K562 (cell line): ENCODE results near the gene WHAMM. TPM values are rescaled to one million over a fixed set of nuclear protein-coding genes. Genes with fewer than 3 reads are reported as not detected.

Source experiments
- ATAC-seq: fragments of 200-7000 bp; cut with Tn5 transposase; 3 replicates; pipeline ENCODE4 v1.9.1; 2020; ENCODE audit warnings: moderate library complexity
- BruUV-seq: library from RNA; stranded (reverse); fragments of 400-500 nt; replicated peaks from 2 replicates; lab custom pipeline; 2021; lab: Mats Ljungman, UMichigan
- CTCF ChIA-PET: fragments of 300-600 bp; formaldehyde crosslinking; extraction: SDS; loops from one replicate; lab custom pipeline; 2021; ENCODE audit warnings: low intra/inter-chr PET ratio; lab: Yijun Ruan, JAX
- POLR2A ChIA-PET: fragments of 300-600, 350-650 bp; sonication (Branson Sonifier 250); formaldehyde crosslinking; extraction: SDS; loops from one replicate; lab custom pipeline; 2021; ENCODE audit warnings: antibody characterized with exemption, inconsistent platforms; lab: Yijun Ruan, JAX
- DNase-seq, 4 experiments: peaks; one replicate each; pipeline versions ENCODE4 v3.0.0 to v3.0.0-alpha.2; 2011 to 2018; ENCODE audit warnings: low spot score in 3 of 4, mixed read lengths in 3 of 4; ENCODE audit errors: extremely low read depth in 1 of 4
- FAIRE-seq: peaks from 2 replicates; lab custom pipeline; 2011; peaks lifted over from hg19 to GRCh38; lab: Jason Lieb, UNC
- H2AFZ ChIP-seq: 2 replicates; pipeline ENCODE4 v1.6.0; 2011; ENCODE audit warnings: low read depth, low read length, control low read depth, inconsistent platforms
- H3K27ac ChIP-seq: fragments of 200-600 bp; 3 replicates; pipeline ENCODE4 v1.8.0; 2011; ENCODE audit warnings: low read depth, mild to moderate bottlenecking, control low read depth, inconsistent platforms, low read length, moderate library complexity, mixed read lengths; ENCODE audit errors: extremely low read depth
- H3K27me3 ChIP-seq, 2 experiments: fragments of 300-600 bp in 1 of 2; 2 replicates in 1 of 2; 3 replicates in 1 of 2; pipeline versions ENCODE4 v1.6.0 to v1.8.0; 2011; ENCODE audit warnings: inconsistent platforms in 2 of 2, low read length in 2 of 2, mild to moderate bottlenecking in 1 of 2, mixed read lengths in 1 of 2, moderate library complexity in 1 of 2; ENCODE audit not compliant: control insufficient read depth in 2 of 2, insufficient read depth in 2 of 2
- H3K36me3 ChIP-seq: fragments of 300-600 bp; 3 replicates; pipeline ENCODE4 v1.8.0; 2011; ENCODE audit warnings: mild to moderate bottlenecking, low read length, inconsistent platforms; ENCODE audit not compliant: control insufficient read depth, insufficient read depth
- H3K4me1 ChIP-seq, 2 experiments: fragments of 200-600 bp in 1 of 2; replicated peaks in 1 of 2; 2 replicates in 1 of 2; 3 replicates in 1 of 2; pipeline versions ENCODE4 v1.5.1 to v1.8.0; 2011; ENCODE audit warnings: inconsistent platforms in 2 of 2, low read length in 2 of 2, mild to moderate bottlenecking in 1 of 2, mixed read lengths in 1 of 2, moderate library complexity in 1 of 2; ENCODE audit not compliant: control insufficient read depth in 2 of 2, insufficient read depth in 2 of 2
- H3K4me2 ChIP-seq: 2 replicates; pipeline ENCODE4 v1.6.1; 2011; ENCODE audit warnings: low read length, control low read depth, inconsistent platforms, mixed read lengths; ENCODE audit not compliant: insufficient read depth
- H3K4me3 ChIP-seq: fragments of 200-600 bp; sonication (generic), shearing (Covaris generic); 2 replicates; pipeline ENCODE4 v1.5.1; 2016; ENCODE audit warnings: control low read depth, inconsistent platforms
- H3K79me2 ChIP-seq: fragments of 200-600 bp; 3 replicates; pipeline ENCODE4 v1.8.0; 2011; ENCODE audit warnings: low read length, inconsistent platforms; ENCODE audit not compliant: control insufficient read depth, insufficient read depth
- H3K9ac ChIP-seq, 2 experiments: 2 replicates each; pipeline versions ENCODE4 v1.6.0 to v1.6.1; 2011; ENCODE audit warnings: low read depth in 2 of 2, low read length in 2 of 2, control low read depth in 1 of 2, inconsistent platforms in 1 of 2, mild to moderate bottlenecking in 1 of 2, mixed read lengths in 1 of 2; ENCODE audit not compliant: insufficient read depth in 1 of 2
- H3K9me1 ChIP-seq: one replicate; pipeline ENCODE4 v1.6.0; 2011; ENCODE audit warnings: inconsistent platforms, mild to moderate bottlenecking, low read length, moderate library complexity; ENCODE audit not compliant: control insufficient read depth, insufficient read depth
- H3K9me3 ChIP-seq: replicated peaks from 2 replicates; pipeline ENCODE4 v1.5.1; 2011; ENCODE audit warnings: low read depth, low read length, inconsistent platforms; ENCODE audit not compliant: control insufficient read depth, insufficient read depth
- H4K20me1 ChIP-seq: replicated peaks from 2 replicates; pipeline ENCODE4 v1.6.1; 2011; ENCODE audit warnings: low read length, inconsistent platforms, mixed read lengths; ENCODE audit not compliant: control insufficient read depth, insufficient read depth
- ARNT ChIP-seq, 2 experiments: fragments of 450-650 bp; IDR thresholded peaks; 2 replicates each; pipeline ENCODE4 v1.6.1; 2016; ENCODE audit warnings: mild to moderate bottlenecking in 1 of 2
- CBFA2T3 ChIP-seq: fragments of 450-650 bp; IDR thresholded peaks from 2 replicates; pipeline ENCODE4 v1.6.1; 2017
- EGR1 ChIP-seq: fragments of 450-650 bp; conservative IDR thresholded peaks from 2 replicates; pipeline ENCODE4 v1.6.1; 2017; ENCODE audit warnings: mild to moderate bottlenecking
- ETV6 ChIP-seq, 3 experiments: fragments of 150-350 bp in 1 of 3; sonication (generic) in 1 of 3; formaldehyde crosslinking in 1 of 3; IDR thresholded peaks; 2 replicates each; pipeline versions ENCODE4 v1.6.1 to v1.8.0; 2014 to 2022; ENCODE audit warnings: borderline replicate concordance in 2 of 3, low read depth in 2 of 3, antibody characterized with exemption in 1 of 3, low read length in 1 of 3, mild to moderate bottlenecking in 1 of 3, missing genetic modification reagents in 1 of 3
- EZH2 ChIP-seq: IDR thresholded peaks from 2 replicates; pipeline ENCODE4 v1.6.1; 2012; ENCODE audit warnings: low read depth, mild to moderate bottlenecking, inconsistent platforms, low read length, borderline replicate concordance
- FUS ChIP-seq: fragments of 200-400 bp; formaldehyde crosslinking; optimal IDR thresholded peaks from 2 replicates; pipeline ENCODE3; 2017; ENCODE audit warnings: low read depth, low read length
- NFATC3 ChIP-seq: fragments of 450-650 bp; IDR thresholded peaks from 2 replicates; pipeline ENCODE4 v1.6.1; 2017; ENCODE audit warnings: mild to moderate bottlenecking
- NRF1 ChIP-seq, 2 experiments: fragments of 450-650 bp; IDR thresholded peaks in 1 of 2; conservative IDR thresholded peaks in 1 of 2; 2 replicates each; pipeline ENCODE4 v1.6.1; 2014; ENCODE audit warnings: mild to moderate bottlenecking in 2 of 2
- ZNF583 ChIP-seq: fragments of 250-450 bp; sonication (Bioruptor Pico); IDR thresholded peaks from 2 replicates; pipeline ENCODE4 v1.4.0; 2020
- ZSCAN29 ChIP-seq: fragments of 450-650 bp; IDR thresholded peaks from 2 replicates; pipeline ENCODE4 v1.6.1; 2017
- WGBS: fragments of 100-300 bp; shearing (Covaris generic); methylation state at CpG from one replicate; pipeline ENCODE4 v1.1.6; 2016; ENCODE audit warnings: low coverage, mixed read lengths; ENCODE audit not compliant: insufficient coverage; ENCODE audit errors: missing lambda C conversion rate; 5-methylcytosine and 5-hydroxymethylcytosine counted together
- in situ Hi-C: fragments of 300-500 bp; cut with MboI; formaldehyde crosslinking; loops from 4 replicates; pipeline ENCODE4 v1.15.0; 2018; ENCODE audit warnings: inconsistent platforms, mixed read lengths
- intact Hi-C: fragments of 100-400 bp; cut with micrococcal nuclease; formaldehyde crosslinking; loops from 2 replicates; pipeline ENCODE4 v1.14.2; 2022
- polyA plus RNA-seq, 8 experiments: library from polyadenylated mRNA; depleted of rRNA in 4 of 8; stranded (reverse) in 5 of 8; unstranded in 3 of 8; fragments of >200 nt; fragmentation: Nextera tagmentation in 2 of 8; fragmentation: Illumina TruSeq in 1 of 8; extraction: Ambion mirVana in 2 of 8; extraction: Trizol in 1 of 8; gene quantifications; 2 replicates each; pipeline versions ENCODE4 v1.2.1 to v1.2.3, GENCODE V29; 2011 to 2014; ENCODE audit warnings: inconsistent platforms in 1 of 8, missing spikeins in 1 of 8
- total RNA-seq, 7 experiments: library from RNA; depleted of rRNA in 6 of 7; stranded (reverse); fragments of >200 nt in 6 of 7; fragmentation: Illumina TruSeq in 2 of 7; extraction: Trizol in 2 of 7; gene quantifications; 2 replicates each; pipeline versions ENCODE4 v1.2.1 to v1.2.3, GENCODE V29; 2011 to 2021; ENCODE audit warnings: low replicate concordance in 1 of 7
- TF ChIP-seq, protein P1 (sequence below): IDR thresholded peaks from 3 replicates; pipeline ENCODE4 v1.6.1; 2011; ENCODE audit warnings: borderline replicate concordance, mild to moderate bottlenecking, moderate library complexity; ENCODE audit not compliant: insufficient read length; ENCODE audit errors: extremely low read depth

Gene WHAMM
- total and polyA plus RNA-seq, 9 of the 15 experiments (the other 6 are each of a cell fraction or from before 2014, with no cell fraction given), result 2.0 to 4.8 (median 3.6) TPM

DNA sequence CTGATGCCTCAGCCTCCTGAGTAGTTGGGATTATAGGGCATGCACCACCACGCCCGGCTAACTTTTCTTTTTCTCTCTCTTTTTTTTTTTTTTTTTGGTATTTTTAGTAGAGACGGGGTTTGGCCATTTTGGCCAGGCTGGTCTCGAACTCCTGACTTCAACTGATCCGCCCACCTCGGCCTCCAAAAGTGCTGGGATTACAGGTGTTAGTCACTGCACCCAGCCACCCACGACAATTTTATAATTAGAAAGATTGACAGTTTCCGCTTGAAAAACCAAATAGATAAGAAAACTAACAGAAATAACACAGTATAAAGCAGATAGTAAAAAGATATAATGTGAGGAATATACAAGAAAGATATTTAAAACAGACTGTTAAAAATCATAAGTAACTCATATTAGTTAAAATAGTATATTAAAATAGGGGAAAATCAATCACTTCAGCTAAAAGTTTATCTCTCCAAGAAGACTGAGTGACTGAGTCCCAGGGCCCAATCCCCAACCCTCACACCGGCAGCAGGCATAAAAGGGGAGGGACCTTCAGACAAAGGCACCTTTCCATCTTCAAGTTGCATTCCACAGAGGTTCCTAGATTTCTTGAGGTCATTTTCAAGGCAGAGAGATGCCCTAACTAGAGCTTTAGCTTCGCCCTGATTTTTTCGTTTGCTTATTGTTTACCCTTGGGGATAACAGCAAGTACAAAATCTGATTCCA, 1.4 kb upstream of the WHAMM start:
- FAIRE-seq (peak; percentile 11), ATAC-seq (no peak), DNase-seq (no peak)
- intact Hi-C loops (loop anchor here (5.0 to 10.0 kb wide), 2 partner anchors 126 to 163 kb away; partner anchors contain the start of gene CPEB1), in situ Hi-C loops (no loop called here)
- peak overlapping the region; percentile 90 for H2AFZ ChIP-seq
- no TSS peak for BruUV-seq
- H3K27ac ChIP-seq, result no peak overlapping the region; the same call in 2 of the 3 replicates
- peaks cover 8% of the 10 kb centered on the region; the same call in 2 of the 3 replicates for H3K36me3 ChIP-seq
- 49% methylated on average over 9 of the region's 11 CpGs for WGBS
- no peak overlapping the region for H3K4me3 ChIP-seq
- H3K9ac ChIP-seq, result peak overlapping the region in 1 of 2 experiments; percentile 88; a peak in 1 of 4 replicates
- no peaks in the 10 kb centered on the region for H3K9me1 ChIP-seq
- H3K4me2 ChIP-seq, result peak overlapping the region; percentile 95
- 0 out of 2 replicates have a peak, but pooled peaks cover 2% of the 10 kb centered on the region for H4K20me1 ChIP-seq
- H3K27me3 ChIP-seq, result no peaks in the 10 kb centered on the region
- ChIA-PET CTCF (no interaction called here), POLR2A (interaction anchor here (0.6 kb wide), 1 partner anchor 21 kb away, joined by 3 read pairs; no protein-coding TSS in a partner anchor)
- peaks cover 22 to 25% of the 10 kb centered on the region in 2 experiments; a peak in 4 of 5 replicates for H3K4me1 ChIP-seq
- peaks cover 34% of the 10 kb centered on the region for H3K79me2 ChIP-seq
- peak; percentile 73 for TF ChIP-seq EGR1
- TF ChIP-seq ZNF583, result no peak
- no peak for TF ChIP-seq FUS
- H3K9me3 ChIP-seq, result no peaks in the 10 kb centered on the region

GRCh38 chr15:82808634-82809041, 790 bp upstream of the WHAMM start:
- peak; percentile 5; the same call in 1 of the 3 replicates for ATAC-seq
- POLR2A ChIA-PET, result interaction anchor here (0.6 kb wide), 2 partner anchors 21 to 54 kb away, joined by 3 read pairs; no protein-coding TSS in a partner anchor
- WGBS, result 27% methylated on average over 9 of the region's 9 CpGs
- TF ChIP-seq CBFA2T3 (peak; percentile 39), ZSCAN29 (peak; percentile 66; the same call in 1 of the 2 replicates), ETV6 (IDR thresholded peaks at IDR 0.05; ENCODE audit: borderline replicate concordance in 1 of 2, low read depth in 2 of 2, low read length in 1 of 2) (no peak), ETV6 (CRISPR knock-in tag; IDR thresholded peaks at IDR 0.05; ENCODE audit: borderline replicate concordance) (no peak), ARNT (IDR thresholded peaks at IDR 0.05) (0 out of 4 replicates have a peak, but pooled peaks of 1 of the 2 experiments have one; percentile 25), NRF1 (conservative IDR thresholded peaks at IDR 0.05 in 1 of 2, IDR thresholded peaks at IDR 0.05 in 1 of 2) (no peak), NFATC3 (no peak), EZH2 (no peak)
- TF ChIP-seq, protein P1, sequence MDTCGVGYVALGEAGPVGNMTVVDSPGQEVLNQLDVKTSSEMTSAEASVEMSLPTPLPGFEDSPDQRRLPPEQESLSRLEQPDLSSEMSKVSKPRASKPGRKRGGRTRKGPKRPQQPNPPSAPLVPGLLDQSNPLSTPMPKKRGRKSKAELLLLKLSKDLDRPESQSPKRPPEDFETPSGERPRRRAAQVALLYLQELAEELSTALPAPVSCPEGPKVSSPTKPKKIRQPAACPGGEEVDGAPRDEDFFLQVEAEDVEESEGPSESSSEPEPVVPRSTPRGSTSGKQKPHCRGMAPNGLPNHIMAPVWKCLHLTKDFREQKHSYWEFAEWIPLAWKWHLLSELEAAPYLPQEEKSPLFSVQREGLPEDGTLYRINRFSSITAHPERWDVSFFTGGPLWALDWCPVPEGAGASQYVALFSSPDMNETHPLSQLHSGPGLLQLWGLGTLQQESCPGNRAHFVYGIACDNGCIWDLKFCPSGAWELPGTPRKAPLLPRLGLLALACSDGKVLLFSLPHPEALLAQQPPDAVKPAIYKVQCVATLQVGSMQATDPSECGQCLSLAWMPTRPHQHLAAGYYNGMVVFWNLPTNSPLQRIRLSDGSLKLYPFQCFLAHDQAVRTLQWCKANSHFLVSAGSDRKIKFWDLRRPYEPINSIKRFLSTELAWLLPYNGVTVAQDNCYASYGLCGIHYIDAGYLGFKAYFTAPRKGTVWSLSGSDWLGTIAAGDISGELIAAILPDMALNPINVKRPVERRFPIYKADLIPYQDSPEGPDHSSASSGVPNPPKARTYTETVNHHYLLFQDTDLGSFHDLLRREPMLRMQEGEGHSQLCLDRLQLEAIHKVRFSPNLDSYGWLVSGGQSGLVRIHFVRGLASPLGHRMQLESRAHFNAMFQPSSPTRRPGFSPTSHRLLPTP, result no peak

More at GRCh38 chr15:82808634-82809041, 790 bp upstream of the WHAMM start:
- H3K4me2 ChIP-seq, result peak overlapping the region; percentile 95
- DNase-seq, result peak in 1 of 4 experiments; percentile 55
- CTCF ChIA-PET, result no interaction called here
- H3K4me3 ChIP-seq, result no peak overlapping the region
- H3K79me2 ChIP-seq, result peaks cover 36% of the 10 kb centered on the region
- peak overlapping the region in 1 of 2 experiments; percentile 88; a peak in 3 of 4 replicates for H3K9ac ChIP-seq
- BruUV-seq, result no TSS peak
- in situ Hi-C loops, result no loop called here
- peaks cover 12% of the 10 kb centered on the region; the same call in 2 of the 3 replicates for H3K36me3 ChIP-seq
- peaks cover 16 to 21% of the 10 kb centered on the region in 2 experiments; a peak in 4 of 5 replicates for H3K4me1 ChIP-seq
- H3K27ac ChIP-seq, result peak overlapping the region; percentile 31; the same call in 2 of the 3 replicates
- no peak for FAIRE-seq
- 0 out of 2 replicates have a peak, but pooled peaks cover 2% of the 10 kb centered on the region for H4K20me1 ChIP-seq
- intact Hi-C loops, result loop anchor here (5.0 to 10.0 kb wide), 2 partner anchors 126 to 164 kb away; partner anchors contain the start of gene CPEB1
- H2AFZ ChIP-seq, result peak overlapping the region; percentile 90
- H3K27me3 ChIP-seq, result no peaks in the 10 kb centered on the region
- H3K9me3 ChIP-seq, result no peaks in the 10 kb centered on the region
- H3K9me1 ChIP-seq, result no peaks in the 10 kb centered on the region
